Liver (tissue), 9 donors: Measurements from ENCODE around the gene FADS6. TPM values are rescaled to one million over a fixed set of nuclear protein-coding genes. Genes with fewer than 3 reads are reported as not detected.

Experiments
- DNase-seq: peaks from one replicate; pipeline ENCODE4 v3.0.0-alpha.2; 2017; ENCODE audit warnings: low spot score
- H3K27ac ChIP-seq, 2 donors: one replicate each; pipeline ENCODE4 v1.7.0; 2013; ENCODE audit warnings: inconsistent platforms in 2 of 2, low read length in 2 of 2, control low read depth in 1 of 2, low read depth in 1 of 2, mild to moderate bottlenecking in 1 of 2
- H3K27me3 ChIP-seq, 4 donors: one replicate each; pipeline versions ENCODE4 v1.6.1 to v1.7.0; 2013; ENCODE audit warnings: low read length in 3 of 4, inconsistent platforms in 1 of 4, mild to moderate bottlenecking in 1 of 4, moderate library complexity in 1 of 4; ENCODE audit not compliant: control insufficient read depth in 4 of 4, insufficient read depth in 4 of 4
- H3K36me3 ChIP-seq, 4 donors: one replicate each; pipeline versions ENCODE4 v1.6.1 to v1.7.0; 2013; ENCODE audit warnings: low read length in 3 of 4, mild to moderate bottlenecking in 3 of 4, low read depth in 1 of 4, moderate library complexity in 1 of 4; ENCODE audit not compliant: control insufficient read depth in 4 of 4, insufficient read depth in 3 of 4
- H3K4me1 ChIP-seq, 4 donors: one replicate each; pipeline versions ENCODE4 v1.6.1 to v1.7.0; 2013; ENCODE audit warnings: low read length in 3 of 4, mild to moderate bottlenecking in 3 of 4, moderate library complexity in 1 of 4; ENCODE audit not compliant: control insufficient read depth in 4 of 4, insufficient read depth in 4 of 4
- H3K4me3 ChIP-seq, 3 donors: one replicate each; pipeline versions ENCODE4 v1.6.1 to v1.7.0; 2013; ENCODE audit warnings: low read length in 3 of 3, control low read depth in 1 of 3, low read depth in 1 of 3, mild to moderate bottlenecking in 1 of 3
- H3K9ac ChIP-seq, 2 donors: one replicate each; pipeline ENCODE4 v1.7.0; 2013; ENCODE audit warnings: low read length in 2 of 2, mild to moderate bottlenecking in 2 of 2, moderate library complexity in 2 of 2, control low read depth in 1 of 2, low read depth in 1 of 2
- H3K9me3 ChIP-seq, 4 donors: one replicate each; pipeline versions ENCODE4 v1.6.1 to v1.7.0; 2013; ENCODE audit warnings: low read length in 3 of 4; ENCODE audit not compliant: control insufficient read depth in 4 of 4
- EGR1 ChIP-seq, 2 donors: IDR thresholded peaks; 2 replicates each; pipeline ENCODE4 v1.6.1; 2016 to 2018; ENCODE audit warnings: antibody characterized with exemption in 2 of 2, low read depth in 2 of 2
- FOXA1 ChIP-seq: IDR thresholded peaks from 2 replicates; pipeline ENCODE4 v1.6.1; 2016; ENCODE audit warnings: antibody characterized with exemption
- FOXA2 ChIP-seq: IDR thresholded peaks from 2 replicates; pipeline ENCODE4 v1.6.1; 2016; ENCODE audit warnings: antibody characterized with exemption
- GABPA ChIP-seq, 2 donors: IDR thresholded peaks in 1 of 2; conservative IDR thresholded peaks in 1 of 2; 2 replicates each; pipeline ENCODE4 v1.6.1; 2016; ENCODE audit warnings: antibody characterized with exemption in 2 of 2, mild to moderate bottlenecking in 1 of 2, moderate library complexity in 1 of 2
- HNF4A ChIP-seq, 2 donors: conservative IDR thresholded peaks; 2 replicates each; pipeline ENCODE4 v1.6.1; 2016; ENCODE audit warnings: antibody characterized with exemption in 2 of 2, mild to moderate bottlenecking in 2 of 2
- HNF4G ChIP-seq: IDR thresholded peaks from 2 replicates; pipeline ENCODE4 v1.6.1; 2016; ENCODE audit warnings: antibody characterized with exemption
- JUND ChIP-seq, 2 donors: IDR thresholded peaks; 2 replicates each; pipeline ENCODE4 v1.6.1; 2016; ENCODE audit warnings: antibody characterized with exemption in 2 of 2
- NR2F2 ChIP-seq: IDR thresholded peaks from 2 replicates; pipeline ENCODE4 v1.6.1; 2016; ENCODE audit warnings: antibody characterized with exemption
- RAD21 ChIP-seq, 2 donors: IDR thresholded peaks; 2 replicates each; pipeline ENCODE4 v1.6.1; 2016; ENCODE audit warnings: antibody characterized with exemption in 2 of 2, mild to moderate bottlenecking in 2 of 2
- RXRA ChIP-seq, 2 donors: IDR thresholded peaks; 2 replicates each; pipeline ENCODE4 v1.6.1; 2017 to 2018; ENCODE audit warnings: antibody characterized with exemption in 2 of 2, mild to moderate bottlenecking in 1 of 2
- SP1 ChIP-seq: IDR thresholded peaks from 2 replicates; pipeline ENCODE4 v1.6.1; 2018; ENCODE audit warnings: antibody characterized with exemption, mild to moderate bottlenecking
- TAF1 ChIP-seq: conservative IDR thresholded peaks from 2 replicates; pipeline ENCODE4 v1.6.1; 2016; ENCODE audit warnings: antibody characterized with exemption, mild to moderate bottlenecking
- YY1 ChIP-seq: IDR thresholded peaks from 2 replicates; pipeline ENCODE4 v1.6.1; 2016; ENCODE audit warnings: antibody characterized with exemption, mild to moderate bottlenecking
- WGBS: extraction: QIAGEN DNeasy Blood & Tissue Kit; methylation state at CpG from one replicate; pipeline ENCODE4 v1.1.7; 2013; 5-methylcytosine and 5-hydroxymethylcytosine counted together
- polyA plus RNA-seq, 2 donors: library from polyadenylated mRNA; stranded (reverse) in 1 of 2; unstranded in 1 of 2; fragments of 200-250 nt in 1 of 2; fragments of >200 nt in 1 of 2; fragmentation: Nextera tagmentation in 1 of 2; extraction: Ambion mirVana in 1 of 2; gene quantifications; one replicate each; pipeline versions ENCODE4 v1.2.1 to v1.2.3, GENCODE V29; 2013 to 2015
- total RNA-seq, 2 donors: library from RNA; depleted of rRNA; stranded (reverse); fragments of >200 nt; gene quantifications; one replicate each; pipeline ENCODE4 v1.2.3, GENCODE V29; 2014
- TF ChIP-seq, protein P1 (sequence below): IDR thresholded peaks from 2 replicates; pipeline ENCODE4 v1.6.1; 2016; ENCODE audit warnings: antibody characterized with exemption, mild to moderate bottlenecking
- TF ChIP-seq, protein P2 (sequence below): fragments of 150-350 bp; IDR thresholded peaks from 2 replicates; pipeline ENCODE4 v1.5.1; 2017; ENCODE audit warnings: improper control_type of control experiment, low read depth, low read length; ENCODE audit not compliant: missing input control
- TF ChIP-seq, protein P3 (sequence below): IDR thresholded peaks from 2 replicates; pipeline ENCODE4 v1.6.1; 2016; ENCODE audit warnings: antibody characterized with exemption
- TF ChIP-seq, protein P4 (sequence below): IDR thresholded peaks from 2 replicates; pipeline ENCODE4 v1.6.1; 2016; ENCODE audit warnings: antibody characterized with exemption
- TF ChIP-seq, protein P5 (sequence below): IDR thresholded peaks from 2 replicates; pipeline ENCODE4 v1.6.1; 2016; ENCODE audit warnings: antibody characterized with exemption
- donor health status: healthy.
- donor health status: healthy.
- donor health status: healthy.
- donor health status: healthy.
- donor health status: healthy.

FADS6 gene
- total and polyA plus RNA-seq, 4 donors: 2.1 to 7.1 (median 4.2) TPM; not detected in 1

DNA sequence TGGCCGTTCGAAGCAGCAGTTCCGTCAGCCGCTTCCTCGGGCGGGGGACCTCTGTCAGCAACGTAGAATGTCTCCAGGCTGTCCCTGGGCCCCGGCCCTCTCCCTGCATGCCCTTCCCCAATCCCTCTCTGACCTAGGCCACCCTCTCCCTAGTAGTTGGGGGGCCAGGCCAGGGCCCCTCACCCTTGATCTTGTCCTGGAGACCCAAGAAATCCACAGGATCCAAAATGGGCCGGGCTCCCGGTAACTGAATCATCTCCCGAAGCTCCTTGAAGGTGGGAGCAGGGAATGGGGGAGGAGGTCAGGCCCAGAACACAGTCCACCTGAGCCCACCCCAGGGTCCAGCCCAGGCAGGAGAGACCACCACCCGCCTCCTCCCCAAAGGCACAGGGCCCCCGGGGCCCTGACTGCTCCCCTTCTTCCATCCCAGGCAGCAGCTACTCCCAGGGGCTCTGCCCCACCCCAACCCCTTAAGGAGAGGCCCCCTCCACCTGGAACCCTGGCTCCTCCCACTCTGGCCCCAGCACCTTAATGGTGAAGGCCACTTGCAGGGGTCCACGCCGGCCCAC lies 29.1 kb downstream of the FADS6 start (continued):
- TF ChIP-seq, protein P1, sequence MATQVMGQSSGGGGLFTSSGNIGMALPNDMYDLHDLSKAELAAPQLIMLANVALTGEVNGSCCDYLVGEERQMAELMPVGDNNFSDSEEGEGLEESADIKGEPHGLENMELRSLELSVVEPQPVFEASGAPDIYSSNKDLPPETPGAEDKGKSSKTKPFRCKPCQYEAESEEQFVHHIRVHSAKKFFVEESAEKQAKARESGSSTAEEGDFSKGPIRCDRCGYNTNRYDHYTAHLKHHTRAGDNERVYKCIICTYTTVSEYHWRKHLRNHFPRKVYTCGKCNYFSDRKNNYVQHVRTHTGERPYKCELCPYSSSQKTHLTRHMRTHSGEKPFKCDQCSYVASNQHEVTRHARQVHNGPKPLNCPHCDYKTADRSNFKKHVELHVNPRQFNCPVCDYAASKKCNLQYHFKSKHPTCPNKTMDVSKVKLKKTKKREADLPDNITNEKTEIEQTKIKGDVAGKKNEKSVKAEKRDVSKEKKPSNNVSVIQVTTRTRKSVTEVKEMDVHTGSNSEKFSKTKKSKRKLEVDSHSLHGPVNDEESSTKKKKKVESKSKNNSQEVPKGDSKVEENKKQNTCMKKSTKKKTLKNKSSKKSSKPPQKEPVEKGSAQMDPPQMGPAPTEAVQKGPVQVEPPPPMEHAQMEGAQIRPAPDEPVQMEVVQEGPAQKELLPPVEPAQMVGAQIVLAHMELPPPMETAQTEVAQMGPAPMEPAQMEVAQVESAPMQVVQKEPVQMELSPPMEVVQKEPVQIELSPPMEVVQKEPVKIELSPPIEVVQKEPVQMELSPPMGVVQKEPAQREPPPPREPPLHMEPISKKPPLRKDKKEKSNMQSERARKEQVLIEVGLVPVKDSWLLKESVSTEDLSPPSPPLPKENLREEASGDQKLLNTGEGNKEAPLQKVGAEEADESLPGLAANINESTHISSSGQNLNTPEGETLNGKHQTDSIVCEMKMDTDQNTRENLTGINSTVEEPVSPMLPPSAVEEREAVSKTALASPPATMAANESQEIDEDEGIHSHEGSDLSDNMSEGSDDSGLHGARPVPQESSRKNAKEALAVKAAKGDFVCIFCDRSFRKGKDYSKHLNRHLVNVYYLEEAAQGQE: no peak
- TF ChIP-seq NR2F2 (no peak), HNF4A (conservative IDR thresholded peaks at IDR 0.05) (no peak), FOXA1 (no peak)

DNA sequence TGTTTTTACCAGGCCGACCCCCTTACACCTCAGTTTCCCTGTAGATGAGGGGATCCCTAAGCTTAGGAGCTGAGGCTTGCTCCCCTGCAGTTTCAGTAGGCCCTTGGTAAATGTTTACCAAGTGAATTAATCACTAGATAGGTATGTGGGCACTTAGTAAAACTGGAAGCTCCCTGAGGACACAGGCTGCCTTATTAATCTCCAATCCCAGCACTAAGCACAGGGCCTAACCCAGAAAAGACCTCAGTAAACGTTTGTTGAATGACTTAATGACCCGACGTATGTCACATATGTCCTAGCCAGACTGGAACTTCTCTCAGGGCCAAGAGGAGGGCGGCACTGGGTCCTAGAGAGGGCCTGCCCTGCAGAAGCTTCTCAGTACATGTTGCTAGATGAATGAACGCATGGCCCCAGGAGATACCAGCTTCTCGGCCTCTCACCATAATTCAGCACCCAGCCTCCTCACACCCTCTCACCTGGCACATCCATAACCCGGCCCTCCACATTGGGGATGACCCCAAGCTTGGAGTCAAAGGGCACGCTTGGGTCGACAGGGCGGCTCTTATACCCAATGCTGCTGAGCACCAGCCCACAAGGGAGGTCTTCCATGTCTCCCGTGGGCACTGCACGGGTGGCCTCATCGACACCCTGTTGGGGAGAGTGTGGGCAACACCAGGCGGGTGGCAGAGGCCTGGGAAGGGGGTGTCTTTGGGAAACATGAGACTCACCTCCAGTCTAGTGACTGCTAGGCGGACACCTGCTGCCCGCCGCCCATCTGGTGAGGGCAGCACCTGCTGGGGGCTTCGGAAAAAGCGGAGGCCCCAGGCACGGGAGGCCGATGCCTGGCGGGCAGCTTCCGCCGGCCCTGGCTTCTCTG lies 29.8 kb downstream of the FADS6 start:
- WGBS: 94% methylated on average over 25 of the region's 25 CpGs
- no peak overlapping the region for H3K27ac ChIP-seq

More for the DNA sequence above, 29.8 kb downstream of the FADS6 start:
- Histone ChIP-seq H3K9me3 (no peaks in the 10 kb centered on the region), H3K27me3 (peaks cover 0 to 6% (median 0%) of the 10 kb centered on the region in 4 donors), H3K4me1 (peaks cover 8 to 25% (median 14%) of the 10 kb centered on the region in 4 donors), H3K36me3 (no peaks in the 10 kb centered on the region), H3K9ac (no peak overlapping the region), H3K4me3 (no peak overlapping the region)
- TF ChIP-seq, protein P1: no peak
- TF ChIP-seq NR2F2 (no peak), EGR1 (IDR thresholded peaks at IDR 0.05; ENCODE audit: low read depth in 2 of 2) (no peak), HNF4G (no peak), RAD21 (IDR thresholded peaks at IDR 0.05) (no peak), YY1 (no peak), TAF1 (no peak), GABPA (IDR thresholded peaks at IDR 0.05 in 1 of 2, conservative IDR thresholded peaks at IDR 0.05 in 1 of 2) (no peak), FOXA1 (no peak), SP1 (no peak), JUND (IDR thresholded peaks at IDR 0.05) (no peak), HNF4A (conservative IDR thresholded peaks at IDR 0.05) (no peak), FOXA2 (no peak), RXRA (IDR thresholded peaks at IDR 0.05) (no peak)
- TF ChIP-seq, protein P2, sequence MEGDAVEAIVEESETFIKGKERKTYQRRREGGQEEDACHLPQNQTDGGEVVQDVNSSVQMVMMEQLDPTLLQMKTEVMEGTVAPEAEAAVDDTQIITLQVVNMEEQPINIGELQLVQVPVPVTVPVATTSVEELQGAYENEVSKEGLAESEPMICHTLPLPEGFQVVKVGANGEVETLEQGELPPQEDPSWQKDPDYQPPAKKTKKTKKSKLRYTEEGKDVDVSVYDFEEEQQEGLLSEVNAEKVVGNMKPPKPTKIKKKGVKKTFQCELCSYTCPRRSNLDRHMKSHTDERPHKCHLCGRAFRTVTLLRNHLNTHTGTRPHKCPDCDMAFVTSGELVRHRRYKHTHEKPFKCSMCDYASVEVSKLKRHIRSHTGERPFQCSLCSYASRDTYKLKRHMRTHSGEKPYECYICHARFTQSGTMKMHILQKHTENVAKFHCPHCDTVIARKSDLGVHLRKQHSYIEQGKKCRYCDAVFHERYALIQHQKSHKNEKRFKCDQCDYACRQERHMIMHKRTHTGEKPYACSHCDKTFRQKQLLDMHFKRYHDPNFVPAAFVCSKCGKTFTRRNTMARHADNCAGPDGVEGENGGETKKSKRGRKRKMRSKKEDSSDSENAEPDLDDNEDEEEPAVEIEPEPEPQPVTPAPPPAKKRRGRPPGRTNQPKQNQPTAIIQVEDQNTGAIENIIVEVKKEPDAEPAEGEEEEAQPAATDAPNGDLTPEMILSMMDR: no peak
- TF ChIP-seq, protein P3, sequence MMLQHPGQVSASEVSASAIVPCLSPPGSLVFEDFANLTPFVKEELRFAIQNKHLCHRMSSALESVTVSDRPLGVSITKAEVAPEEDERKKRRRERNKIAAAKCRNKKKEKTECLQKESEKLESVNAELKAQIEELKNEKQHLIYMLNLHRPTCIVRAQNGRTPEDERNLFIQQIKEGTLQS: no peak
- TF ChIP-seq, protein P4, sequence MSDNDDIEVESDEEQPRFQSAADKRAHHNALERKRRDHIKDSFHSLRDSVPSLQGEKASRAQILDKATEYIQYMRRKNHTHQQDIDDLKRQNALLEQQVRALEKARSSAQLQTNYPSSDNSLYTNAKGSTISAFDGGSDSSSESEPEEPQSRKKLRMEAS: no peak
- TF ChIP-seq, protein P5, sequence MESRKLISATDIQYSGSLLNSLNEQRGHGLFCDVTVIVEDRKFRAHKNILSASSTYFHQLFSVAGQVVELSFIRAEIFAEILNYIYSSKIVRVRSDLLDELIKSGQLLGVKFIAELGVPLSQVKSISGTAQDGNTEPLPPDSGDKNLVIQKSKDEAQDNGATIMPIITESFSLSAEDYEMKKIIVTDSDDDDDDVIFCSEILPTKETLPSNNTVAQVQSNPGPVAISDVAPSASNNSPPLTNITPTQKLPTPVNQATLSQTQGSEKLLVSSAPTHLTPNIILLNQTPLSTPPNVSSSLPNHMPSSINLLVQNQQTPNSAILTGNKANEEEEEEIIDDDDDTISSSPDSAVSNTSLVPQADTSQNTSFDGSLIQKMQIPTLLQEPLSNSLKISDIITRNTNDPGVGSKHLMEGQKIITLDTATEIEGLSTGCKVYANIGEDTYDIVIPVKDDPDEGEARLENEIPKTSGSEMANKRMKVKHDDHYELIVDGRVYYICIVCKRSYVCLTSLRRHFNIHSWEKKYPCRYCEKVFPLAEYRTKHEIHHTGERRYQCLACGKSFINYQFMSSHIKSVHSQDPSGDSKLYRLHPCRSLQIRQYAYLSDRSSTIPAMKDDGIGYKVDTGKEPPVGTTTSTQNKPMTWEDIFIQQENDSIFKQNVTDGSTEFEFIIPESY: no peak
- no peak for DNase-seq
